Measurements from ENCODE around the gene IMPDH2.

DNA sequence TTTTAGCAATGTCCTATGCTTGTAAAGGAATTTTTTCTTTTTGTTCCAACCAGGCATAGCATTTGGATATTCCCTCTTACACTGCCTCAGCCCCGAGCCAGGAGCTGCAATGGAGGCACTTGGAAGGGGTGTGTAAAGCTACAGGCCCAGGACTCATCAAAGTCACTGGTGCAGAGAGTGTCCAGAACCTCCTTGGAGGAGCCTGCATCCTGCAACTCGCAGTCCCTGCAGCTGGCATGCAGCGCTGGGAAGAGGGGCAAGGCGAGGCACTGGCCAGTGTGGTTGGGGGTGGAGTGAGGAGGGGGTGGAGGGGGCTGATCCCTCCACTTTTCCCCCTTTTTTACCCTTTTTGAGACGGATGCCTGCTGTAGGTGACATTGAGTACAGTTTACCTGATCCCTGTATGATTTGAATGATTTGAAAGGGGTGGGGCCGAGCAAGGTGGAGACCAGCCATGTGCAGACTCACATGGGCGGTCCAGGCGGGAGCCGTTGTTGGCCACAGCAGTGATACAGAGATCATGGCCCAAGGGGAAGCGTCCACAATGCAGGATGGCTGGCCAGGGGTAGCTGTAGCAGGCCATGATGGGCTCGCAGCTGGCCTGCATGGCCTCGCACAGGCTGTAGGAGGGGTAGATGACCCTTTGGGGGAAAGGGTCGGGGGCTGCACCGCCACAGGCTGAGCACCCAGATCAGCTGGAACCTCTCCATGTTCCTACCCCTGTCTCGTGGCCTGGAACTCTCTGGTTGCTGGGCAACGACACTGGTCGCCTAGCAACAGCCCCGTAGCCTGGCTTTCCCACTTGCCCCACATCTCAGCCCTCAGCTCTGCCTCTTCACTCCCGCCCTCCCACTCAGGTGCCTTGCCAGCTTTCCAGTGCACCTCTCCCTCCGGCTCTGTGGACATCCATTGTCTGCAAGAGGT, 31.2 kb downstream of the IMPDH2 start:
- TF ChIP-seq EZH2phosphoT487 (IDR thresholded peaks at IDR 0.05; ENCODE audit: insufficient read depth, low read depth) (no peak), EZH2 (IDR thresholded peaks at IDR 0.05; ENCODE audit: insufficient read depth, poor library complexity, severe bottlenecking) (no peak)
